K562 (cell line): Measurements from ENCODE around the gene AGPAT4. TPM values are rescaled to one million over a fixed set of nuclear protein-coding genes. Genes with fewer than 3 reads are reported as not detected.

ENCODE experiments used
- ATAC-seq: fragments of 200-7000 bp; cut with Tn5 transposase; 3 replicates; pipeline ENCODE4 v1.9.1; 2020; ENCODE audit warnings: moderate library complexity
- BruUV-seq: library from RNA; stranded (reverse); fragments of 400-500 nt; replicated peaks from 2 replicates; lab custom pipeline; 2021; lab: Mats Ljungman, UMichigan
- CTCF ChIA-PET: fragments of 300-600 bp; formaldehyde crosslinking; extraction: SDS; loops from one replicate; lab custom pipeline; 2021; ENCODE audit warnings: low intra/inter-chr PET ratio; lab: Yijun Ruan, JAX
- POLR2A ChIA-PET: fragments of 300-600, 350-650 bp; sonication (Branson Sonifier 250); formaldehyde crosslinking; extraction: SDS; loops from one replicate; lab custom pipeline; 2021; ENCODE audit warnings: antibody characterized with exemption, inconsistent platforms; lab: Yijun Ruan, JAX
- DNase-seq, 4 experiments: peaks; one replicate each; pipeline versions ENCODE4 v3.0.0 to v3.0.0-alpha.2; 2011 to 2018; ENCODE audit warnings: low spot score in 3 of 4, mixed read lengths in 3 of 4; ENCODE audit errors: extremely low read depth in 1 of 4
- FAIRE-seq: peaks from 2 replicates; lab custom pipeline; 2011; peaks lifted over from hg19 to GRCh38; lab: Jason Lieb, UNC
- H2AFZ ChIP-seq: 2 replicates; pipeline ENCODE4 v1.6.0; 2011; ENCODE audit warnings: low read depth, low read length, control low read depth, inconsistent platforms
- H3K27ac ChIP-seq: fragments of 200-600 bp; 3 replicates; pipeline ENCODE4 v1.8.0; 2011; ENCODE audit warnings: low read depth, mild to moderate bottlenecking, control low read depth, inconsistent platforms, low read length, moderate library complexity, mixed read lengths; ENCODE audit errors: extremely low read depth
- H3K27me3 ChIP-seq, 2 experiments: fragments of 300-600 bp in 1 of 2; 2 replicates in 1 of 2; 3 replicates in 1 of 2; pipeline versions ENCODE4 v1.6.0 to v1.8.0; 2011; ENCODE audit warnings: inconsistent platforms in 2 of 2, low read length in 2 of 2, mild to moderate bottlenecking in 1 of 2, mixed read lengths in 1 of 2, moderate library complexity in 1 of 2; ENCODE audit not compliant: control insufficient read depth in 2 of 2, insufficient read depth in 2 of 2
- H3K36me3 ChIP-seq: fragments of 300-600 bp; 3 replicates; pipeline ENCODE4 v1.8.0; 2011; ENCODE audit warnings: mild to moderate bottlenecking, low read length, inconsistent platforms; ENCODE audit not compliant: control insufficient read depth, insufficient read depth
- H3K4me1 ChIP-seq, 2 experiments: fragments of 200-600 bp in 1 of 2; replicated peaks in 1 of 2; 2 replicates in 1 of 2; 3 replicates in 1 of 2; pipeline versions ENCODE4 v1.5.1 to v1.8.0; 2011; ENCODE audit warnings: inconsistent platforms in 2 of 2, low read length in 2 of 2, mild to moderate bottlenecking in 1 of 2, mixed read lengths in 1 of 2, moderate library complexity in 1 of 2; ENCODE audit not compliant: control insufficient read depth in 2 of 2, insufficient read depth in 2 of 2
- H3K4me2 ChIP-seq: 2 replicates; pipeline ENCODE4 v1.6.1; 2011; ENCODE audit warnings: low read length, control low read depth, inconsistent platforms, mixed read lengths; ENCODE audit not compliant: insufficient read depth
- H3K4me3 ChIP-seq: fragments of 200-600 bp; sonication (generic), shearing (Covaris generic); 2 replicates; pipeline ENCODE4 v1.5.1; 2016; ENCODE audit warnings: control low read depth, inconsistent platforms
- H3K79me2 ChIP-seq: fragments of 200-600 bp; 3 replicates; pipeline ENCODE4 v1.8.0; 2011; ENCODE audit warnings: low read length, inconsistent platforms; ENCODE audit not compliant: control insufficient read depth, insufficient read depth
- H3K9ac ChIP-seq, 2 experiments: 2 replicates each; pipeline versions ENCODE4 v1.6.0 to v1.6.1; 2011; ENCODE audit warnings: low read depth in 2 of 2, low read length in 2 of 2, control low read depth in 1 of 2, inconsistent platforms in 1 of 2, mild to moderate bottlenecking in 1 of 2, mixed read lengths in 1 of 2; ENCODE audit not compliant: insufficient read depth in 1 of 2
- H3K9me1 ChIP-seq: one replicate; pipeline ENCODE4 v1.6.0; 2011; ENCODE audit warnings: inconsistent platforms, mild to moderate bottlenecking, low read length, moderate library complexity; ENCODE audit not compliant: control insufficient read depth, insufficient read depth
- H3K9me3 ChIP-seq: replicated peaks from 2 replicates; pipeline ENCODE4 v1.5.1; 2011; ENCODE audit warnings: low read depth, low read length, inconsistent platforms; ENCODE audit not compliant: control insufficient read depth, insufficient read depth
- H4K20me1 ChIP-seq: replicated peaks from 2 replicates; pipeline ENCODE4 v1.6.1; 2011; ENCODE audit warnings: low read length, inconsistent platforms, mixed read lengths; ENCODE audit not compliant: control insufficient read depth, insufficient read depth
- EWSR1 ChIP-seq: fragments of 450-650 bp; IDR thresholded peaks from 2 replicates; pipeline ENCODE4 v1.6.1; 2018; ENCODE audit warnings: borderline replicate concordance, mild to moderate bottlenecking, low read depth, moderate library complexity; ENCODE audit not compliant: partially characterized antibody
- PREB ChIP-seq: sonication (generic); formaldehyde crosslinking; IDR thresholded peaks from 2 replicates; pipeline ENCODE4 v1.8.1; 2023; ENCODE audit warnings: mild to moderate bottlenecking, missing genetic modification reagents
- SETDB1 ChIP-seq: IDR thresholded peaks from one replicate; pipeline ENCODE4 v1.6.1; 2012; ENCODE audit warnings: low read length, control low read depth, inconsistent platforms
- U2AF2 ChIP-seq: fragments of 200-400 bp; formaldehyde crosslinking; optimal IDR thresholded peaks from 2 replicates; pipeline ENCODE3; 2017; ENCODE audit warnings: low read depth, mild to moderate bottlenecking, low read length
- ZNF121 ChIP-seq: sonication (generic); formaldehyde crosslinking; conservative IDR thresholded peaks from 2 replicates; pipeline ENCODE4 v1.8.0; 2022; ENCODE audit warnings: missing genetic modification reagents
- ZNF146 ChIP-seq: IDR thresholded peaks from one replicate; pipeline ENCODE4 v1.6.1; 2018; ENCODE audit warnings: missing compliant biosample characterization; ENCODE audit not compliant: unreplicated experiment
- WGBS: fragments of 100-300 bp; shearing (Covaris generic); methylation state at CpG from one replicate; pipeline ENCODE4 v1.1.6; 2016; ENCODE audit warnings: low coverage, mixed read lengths; ENCODE audit not compliant: insufficient coverage; ENCODE audit errors: missing lambda C conversion rate; 5-methylcytosine and 5-hydroxymethylcytosine counted together
- in situ Hi-C: fragments of 300-500 bp; cut with MboI; formaldehyde crosslinking; loops from 4 replicates; pipeline ENCODE4 v1.15.0; 2018; ENCODE audit warnings: inconsistent platforms, mixed read lengths
- intact Hi-C: fragments of 100-400 bp; cut with micrococcal nuclease; formaldehyde crosslinking; loops from 2 replicates; pipeline ENCODE4 v1.14.2; 2022
- polyA plus RNA-seq, 8 experiments: library from polyadenylated mRNA; depleted of rRNA in 4 of 8; stranded (reverse) in 5 of 8; unstranded in 3 of 8; fragments of >200 nt; fragmentation: Nextera tagmentation in 2 of 8; fragmentation: Illumina TruSeq in 1 of 8; extraction: Ambion mirVana in 2 of 8; extraction: Trizol in 1 of 8; gene quantifications; 2 replicates each; pipeline versions ENCODE4 v1.2.1 to v1.2.3, GENCODE V29; 2011 to 2014; ENCODE audit warnings: inconsistent platforms in 1 of 8, missing spikeins in 1 of 8
- total RNA-seq, 7 experiments: library from RNA; depleted of rRNA in 6 of 7; stranded (reverse); fragments of >200 nt in 6 of 7; fragmentation: Illumina TruSeq in 2 of 7; extraction: Trizol in 2 of 7; gene quantifications; 2 replicates each; pipeline versions ENCODE4 v1.2.1 to v1.2.3, GENCODE V29; 2011 to 2021; ENCODE audit warnings: low replicate concordance in 1 of 7

AGPAT4 gene
- total and polyA plus RNA-seq, 9 of the 15 experiments (the other 6 are each of a cell fraction or from before 2014, with no cell fraction given), result 2.2 to 15.0 (median 5.7) TPM

DNA sequence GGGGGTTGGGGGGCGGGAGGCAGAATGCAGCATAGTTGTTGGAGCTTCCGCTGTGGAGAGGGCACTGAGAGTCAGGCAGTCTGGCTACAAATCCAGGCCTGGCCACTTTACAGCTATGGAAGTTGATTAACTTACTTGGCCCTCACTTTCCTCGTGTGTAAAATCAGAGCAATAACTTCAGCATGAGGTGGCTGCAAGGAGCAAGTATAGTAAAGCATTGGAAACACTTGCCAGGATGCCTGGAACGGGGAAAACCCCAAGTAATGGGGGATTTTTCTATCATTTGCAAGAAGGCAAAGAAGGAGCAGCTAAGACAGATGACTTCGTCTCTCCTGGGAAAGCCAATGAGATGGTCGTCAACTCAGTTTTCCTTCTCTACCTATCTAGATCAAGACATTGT lies 35.8 kb downstream of the AGPAT4 start (continued):
- TF ChIP-seq EWSR1, result no peak
- TF ChIP-seq ZNF146, result no peak
- TF ChIP-seq SETDB1, result no peak
- no peak for TF ChIP-seq PREB (CRISPR knock-in tag)
- TF ChIP-seq ZNF121 (CRISPR knock-in tag), result no peak

DNA sequence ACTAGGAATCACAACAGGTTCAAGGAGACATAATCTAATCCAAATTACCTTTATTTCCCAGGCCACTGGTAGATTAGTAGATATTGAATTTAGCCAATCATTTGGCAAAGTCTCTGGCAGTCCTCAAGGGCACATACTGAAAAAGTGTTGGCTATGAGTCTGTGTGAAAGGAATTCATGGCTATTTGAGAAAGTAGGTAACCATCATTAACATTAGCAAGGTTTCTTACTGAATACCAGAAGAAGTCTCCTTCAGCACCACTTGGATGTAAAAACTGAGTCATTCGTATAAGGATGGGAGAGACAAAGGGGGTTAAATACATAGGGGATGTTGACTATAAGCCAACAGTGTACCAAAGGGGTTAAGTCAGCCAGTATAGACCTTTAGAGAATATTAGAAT lies 36.7 kb downstream of the AGPAT4 start:
- 58% methylated on average over 1 of the region's 1 CpG for WGBS
- Histone ChIP-seq H3K27ac (no peak overlapping the region), H4K20me1 (no peaks in the 10 kb centered on the region), H3K79me2 (no peaks in the 10 kb centered on the region), H3K27me3 (no peaks in the 10 kb centered on the region), H2AFZ (no peak overlapping the region), H3K4me2 (no peak overlapping the region), H3K9me1 (no peaks in the 10 kb centered on the region), H3K9me3 (no peaks in the 10 kb centered on the region), H3K4me1 (peaks cover 2 to 4% of the 10 kb centered on the region in 2 experiments; a peak in 4 of 5 replicates), H3K9ac (no peak overlapping the region), H3K36me3 (no peaks in the 10 kb centered on the region; the same call in 2 of the 3 replicates), H3K4me3 (no peak overlapping the region)
- CTCF ChIA-PET, result no interaction called here
- no peak for TF ChIP-seq U2AF2
- BruUV-seq, result no TSS peak
- in situ Hi-C loops, result no loop called here
- no peak for ATAC-seq
- POLR2A ChIA-PET, result interaction anchor here (0.7 to 1.7 kb wide), 3 partner anchors 8 to 11 kb away, joined by 3 to 6 read pairs (median 4); no protein-coding TSS in a partner anchor
- no peak for DNase-seq
- FAIRE-seq, result no peak
- intact Hi-C loops, result no loop called here
